Activated T-helper 1 cell treated with anti-CD3 and anti-CD28 coated beads, Interleukin-12 subunit alpha, Interleukin-12 subunit beta, Interleukin-2, Interleukin-4 antibody, amounts not matched to agents 30 ng/mL and 10 ng/mL and 1 ng/mL, durations not matched to agents 14 hours and 24 hours and 36 hours (primary cell): Measurements from ENCODE around the gene MMP28. TPM values are rescaled to one million over a fixed set of nuclear protein-coding genes. Genes with fewer than 3 reads are reported as not detected.
"Not testable (repeated sequence)": the region's sequence is repeated elsewhere in the genome, so short reads cannot be mapped to it uniquely, and the experiment has no call there.

ENCODE experiments used
- DNase-seq: peaks from one replicate; pipeline ENCODE4 v3.0.0; 2021; ENCODE audit warnings: low spot score
- H3K27ac Mint-ChIP-seq: one replicate; pipeline ENCODE4 v1.8.0; 2021; ENCODE audit warnings: mild to moderate bottlenecking, mixed read lengths
- H3K27me3 Mint-ChIP-seq: one replicate; pipeline ENCODE4 v1.8.0; 2022; ENCODE audit warnings: mild to moderate bottlenecking, moderate library complexity, mixed read lengths; ENCODE audit not compliant: insufficient read depth
- H3K36me3 Mint-ChIP-seq: one replicate; pipeline ENCODE4 v1.8.0; 2021; ENCODE audit warnings: low read depth, mixed read lengths
- H3K4me1 Mint-ChIP-seq: one replicate; pipeline ENCODE4 v1.8.0; 2021; ENCODE audit warnings: low read depth, mixed read lengths
- H3K4me3 Mint-ChIP-seq: one replicate; pipeline ENCODE4 v1.8.0; 2021; ENCODE audit warnings: mild to moderate bottlenecking, moderate library complexity, mixed read lengths
- H3K9me3 Mint-ChIP-seq: one replicate; pipeline ENCODE4 v1.8.0; 2021; ENCODE audit warnings: mixed read lengths
- intact Hi-C: fragments of 100-400 bp; cut with micrococcal nuclease; formaldehyde crosslinking; loops from one replicate; pipeline ENCODE4 v1.15.1; 2024
- total RNA-seq: library from RNA; stranded (reverse); gene quantifications from 2 replicates; pipeline ENCODE4 v1.2.3, GENCODE V29; 2022

Gene MMP28
- total RNA-seq, 1 donor from 2014 or later = not detected

DNA sequence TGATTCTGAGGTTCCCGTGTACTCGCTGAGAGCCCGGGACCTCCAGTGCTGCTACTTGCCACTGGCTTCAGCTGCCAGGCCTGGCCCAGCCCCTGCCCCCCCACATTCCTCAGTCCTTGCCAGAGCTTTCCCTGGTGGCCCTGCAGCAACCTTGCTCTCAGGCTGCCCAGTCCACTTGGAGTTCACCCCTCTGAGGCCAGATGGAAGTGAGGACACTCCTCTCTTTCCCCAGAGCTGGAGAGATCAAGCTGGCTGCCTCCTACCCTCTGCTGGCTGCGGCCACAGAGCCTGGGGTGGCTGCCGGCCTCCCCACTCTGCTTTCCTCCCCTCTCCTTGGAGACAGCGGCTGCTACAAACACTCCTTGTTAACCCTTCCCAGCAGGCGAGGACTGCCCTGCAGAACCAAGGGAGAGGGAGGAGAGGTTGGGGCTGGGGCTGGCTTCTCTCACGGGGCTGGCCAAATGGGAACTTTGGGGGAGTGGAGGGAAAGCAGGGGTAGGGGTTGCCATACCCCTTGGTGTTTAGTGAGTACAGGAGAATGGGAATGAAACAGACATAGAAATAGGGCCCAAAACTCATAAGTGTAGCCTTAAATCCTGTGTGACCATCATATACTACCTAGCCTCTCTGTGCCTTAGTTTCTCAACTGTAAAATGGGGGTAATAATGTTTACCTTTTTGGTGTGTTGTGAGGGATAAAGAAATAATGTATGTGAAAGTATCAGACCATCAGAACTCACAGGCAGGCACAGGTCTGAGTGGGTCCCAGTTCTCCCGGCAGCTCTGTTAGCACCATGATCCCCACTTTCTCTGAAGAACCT lies 42.3 kb downstream of the MMP28 start, which contains the start of gene GAS2L2:
GAS2L2 (minus strand) TSS at position 295 of the 820 bp plus-strand sequence. CDS start 389 bp downstream, outside the sequence.
- H3K36me3 Mint-ChIP-seq = no peaks in the 10 kb centered on the region
- H3K4me3 Mint-ChIP-seq = no peak within 1 kb of the TSS
- intact Hi-C loops = no loop called here
- H3K9me3 Mint-ChIP-seq = no peaks in the 10 kb centered on the region
- no peak for DNase-seq
- H3K4me1 Mint-ChIP-seq = peaks cover 11% of the 10 kb centered on the region
- H3K27ac Mint-ChIP-seq = no peak within 1 kb of the TSS
- H3K27me3 Mint-ChIP-seq = peaks cover 42% of the 10 kb centered on the region

DNA sequence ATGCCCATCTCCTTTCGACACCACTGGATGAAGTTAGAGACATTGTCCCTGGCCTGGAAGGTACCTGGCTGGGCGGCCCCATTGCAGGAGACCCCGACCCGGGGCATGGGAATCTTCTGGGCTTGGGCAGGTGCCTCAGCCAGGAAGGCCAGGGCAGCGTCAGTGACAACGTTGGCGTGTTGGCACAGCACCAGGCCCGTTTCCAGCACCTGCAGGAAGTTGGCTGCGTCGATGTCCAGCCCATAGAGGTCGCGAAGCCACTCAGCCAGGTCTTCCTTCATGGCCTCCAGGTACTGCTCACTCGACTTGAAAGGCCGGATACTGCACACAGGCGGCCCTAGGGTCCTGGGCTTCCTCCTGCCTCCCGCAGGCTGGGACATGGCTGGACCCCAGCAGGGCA lies 43.0 kb downstream of the MMP28 start:
- Mint-ChIP-seq H3K4me1 (peaks cover 13% of the 10 kb centered on the region), H3K27ac (no peak overlapping the region), H3K4me3 (no peak overlapping the region), H3K9me3 (no peaks in the 10 kb centered on the region), H3K27me3 (peaks cover 44% of the 10 kb centered on the region), H3K36me3 (no peaks in the 10 kb centered on the region)
- no peak for DNase-seq
- intact Hi-C loops = no loop called here

DNA sequence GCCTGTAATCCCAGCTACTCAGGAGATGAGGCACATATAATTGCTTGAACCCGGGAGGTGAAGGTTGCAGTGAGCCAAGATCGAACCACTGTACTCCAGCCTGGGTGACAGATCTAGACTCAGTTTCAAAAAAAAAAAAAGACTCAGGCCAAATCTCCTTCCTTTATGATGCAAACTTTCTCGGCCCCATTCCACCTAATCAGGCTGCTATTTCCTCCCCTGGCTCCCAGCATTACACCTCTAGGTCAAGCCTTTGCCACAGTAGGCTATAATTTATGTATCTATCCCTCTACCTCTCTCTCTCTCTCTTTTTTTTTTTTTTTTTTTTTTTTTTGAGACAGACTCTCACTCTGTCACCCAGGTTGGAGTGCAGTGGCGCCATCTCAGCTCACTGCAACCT lies 43.9 kb downstream of the MMP28 start:
- intact Hi-C loops, H3K27ac Mint-ChIP-seq, H3K36me3 Mint-ChIP-seq, H3K4me3 Mint-ChIP-seq, DNase-seq, H3K9me3 Mint-ChIP-seq: not testable (repeated sequence)
- peaks cover 13% of the 10 kb centered on the region for H3K4me1 Mint-ChIP-seq
- peaks cover 45% of the 10 kb centered on the region for H3K27me3 Mint-ChIP-seq

DNA sequence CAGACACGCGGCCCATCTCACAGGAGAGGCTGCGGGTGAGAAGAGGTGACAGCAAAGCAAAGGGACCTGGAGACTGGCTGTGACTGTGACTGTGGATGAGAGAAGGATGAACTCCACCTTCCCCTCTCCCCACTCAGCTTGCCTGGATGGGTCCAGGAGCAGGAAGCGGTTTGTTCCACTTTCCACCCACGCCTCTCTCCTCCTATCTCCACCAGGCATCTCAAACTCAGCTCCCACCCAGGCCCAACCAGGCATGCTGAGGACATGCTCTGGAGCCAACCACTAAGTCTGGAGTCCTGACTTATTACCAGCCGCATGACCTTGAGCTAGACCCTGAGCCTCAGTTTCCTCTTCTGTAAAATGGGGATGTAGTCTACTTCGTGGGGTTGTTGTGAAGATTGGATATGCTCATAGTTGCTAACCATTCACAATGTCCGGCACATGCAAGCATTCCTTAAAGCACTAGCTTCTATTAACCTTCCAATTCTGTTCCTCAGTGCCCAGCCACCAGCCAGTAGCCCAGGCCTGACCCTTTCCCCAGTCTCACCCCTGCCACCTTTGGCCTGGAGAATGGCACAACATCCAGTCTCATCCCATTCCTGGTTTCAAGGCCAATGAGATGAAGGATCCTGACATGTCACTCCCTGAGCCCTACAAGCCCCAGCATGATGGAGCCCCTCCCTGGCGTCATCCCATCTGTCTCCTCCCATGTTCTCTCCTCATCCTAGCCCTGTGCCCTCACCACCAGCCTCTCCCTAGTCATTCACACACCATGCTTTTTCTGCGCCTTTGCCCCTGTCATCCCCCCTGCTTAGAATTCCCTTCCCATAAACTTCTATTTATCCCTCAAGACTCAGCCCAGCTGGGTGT lies 44.7 kb downstream of the MMP28 start:
- no peak overlapping the region for H3K4me3 Mint-ChIP-seq
- H3K27me3 Mint-ChIP-seq = peaks cover 45% of the 10 kb centered on the region
- no peak overlapping the region for H3K27ac Mint-ChIP-seq
- DNase-seq = no peak
- H3K36me3 Mint-ChIP-seq = no peaks in the 10 kb centered on the region
- H3K4me1 Mint-ChIP-seq = peaks cover 13% of the 10 kb centered on the region
- intact Hi-C loops = no loop called here
- H3K9me3 Mint-ChIP-seq = no peaks in the 10 kb centered on the region

DNA sequence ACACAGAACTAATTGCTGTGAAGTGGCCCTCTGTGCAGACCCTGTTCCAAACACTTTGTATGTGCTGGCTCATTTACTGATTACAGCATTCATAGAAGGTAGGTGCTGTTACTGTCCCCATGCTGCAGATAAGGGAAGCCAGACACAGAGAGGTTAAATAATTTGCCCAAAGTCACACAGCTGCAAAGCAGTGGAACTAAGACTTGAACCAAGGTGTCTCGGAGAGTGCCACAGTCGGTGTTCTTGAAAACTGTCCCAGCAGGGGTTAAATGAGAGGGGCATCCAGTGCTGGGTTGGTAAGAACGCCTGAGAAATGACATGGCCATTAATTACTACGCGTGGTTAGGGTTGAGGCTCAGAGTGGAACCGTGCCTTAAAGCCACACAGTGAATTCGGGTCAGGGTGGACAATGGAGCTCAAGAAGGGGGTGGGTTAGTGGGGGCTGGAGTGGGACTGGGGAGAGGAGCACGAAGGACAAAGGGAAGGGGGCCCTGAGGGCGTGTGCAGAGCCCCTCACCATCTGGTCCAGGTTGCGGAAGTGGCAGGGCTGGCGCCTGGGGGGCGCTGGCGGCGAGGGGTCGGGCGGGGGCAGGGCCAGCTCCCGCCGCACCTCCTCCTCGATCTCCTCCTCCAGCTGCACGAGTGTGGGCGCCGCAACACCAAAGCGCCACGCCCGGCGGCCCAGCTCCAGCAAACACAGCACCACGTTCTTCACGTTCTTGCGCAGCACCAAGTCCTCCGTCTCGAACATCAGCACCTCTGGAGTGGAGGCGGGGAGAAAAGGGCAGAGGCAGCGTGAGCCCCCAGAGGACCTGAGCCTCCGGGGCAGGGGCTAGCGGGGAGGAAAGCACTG lies 45.7 kb downstream of the MMP28 start:
- H3K27ac Mint-ChIP-seq = no peak overlapping the region
- H3K27me3 Mint-ChIP-seq = peaks cover 45% of the 10 kb centered on the region
- DNase-seq = no peak
- H3K4me3 Mint-ChIP-seq = no peak overlapping the region
- H3K36me3 Mint-ChIP-seq = no peaks in the 10 kb centered on the region
- H3K9me3 Mint-ChIP-seq = no peaks in the 10 kb centered on the region
- intact Hi-C loops = loop anchor here (10.0 kb wide), 1 partner anchor 505 kb away; the partner anchor contains the start of gene SLFN5
- H3K4me1 Mint-ChIP-seq = peaks cover 13% of the 10 kb centered on the region

DNA sequence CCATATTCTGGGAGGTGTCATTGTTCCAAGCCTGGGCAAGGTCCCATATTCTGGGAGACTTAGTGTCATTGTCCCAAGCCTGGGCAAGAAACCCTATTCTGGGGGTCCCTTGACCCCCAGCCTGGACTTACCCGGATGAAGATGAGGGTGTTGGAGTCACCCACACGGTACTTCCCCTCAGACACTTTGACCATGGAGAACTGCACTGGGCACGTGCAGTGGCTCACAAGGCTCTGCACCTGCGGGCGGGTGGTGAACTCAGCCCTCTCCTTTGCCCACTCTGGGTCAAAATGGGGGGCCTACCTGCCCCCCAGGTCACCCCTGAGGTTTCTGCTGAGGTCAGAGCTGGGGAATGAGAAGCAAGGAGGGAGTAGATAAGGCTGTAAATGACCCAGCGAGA lies 46.5 kb downstream of the MMP28 start:
- no peaks in the 10 kb centered on the region for H3K36me3 Mint-ChIP-seq
- H3K9me3 Mint-ChIP-seq = no peaks in the 10 kb centered on the region
- peaks cover 13% of the 10 kb centered on the region for H3K4me1 Mint-ChIP-seq
- intact Hi-C loops = loop anchor here (10.0 kb wide), 1 partner anchor 504 kb away; the partner anchor contains the start of gene SLFN5
- H3K4me3 Mint-ChIP-seq = no peak overlapping the region
- peaks cover 47% of the 10 kb centered on the region for H3K27me3 Mint-ChIP-seq
- no peak for DNase-seq
- H3K27ac Mint-ChIP-seq = no peak overlapping the region

DNA sequence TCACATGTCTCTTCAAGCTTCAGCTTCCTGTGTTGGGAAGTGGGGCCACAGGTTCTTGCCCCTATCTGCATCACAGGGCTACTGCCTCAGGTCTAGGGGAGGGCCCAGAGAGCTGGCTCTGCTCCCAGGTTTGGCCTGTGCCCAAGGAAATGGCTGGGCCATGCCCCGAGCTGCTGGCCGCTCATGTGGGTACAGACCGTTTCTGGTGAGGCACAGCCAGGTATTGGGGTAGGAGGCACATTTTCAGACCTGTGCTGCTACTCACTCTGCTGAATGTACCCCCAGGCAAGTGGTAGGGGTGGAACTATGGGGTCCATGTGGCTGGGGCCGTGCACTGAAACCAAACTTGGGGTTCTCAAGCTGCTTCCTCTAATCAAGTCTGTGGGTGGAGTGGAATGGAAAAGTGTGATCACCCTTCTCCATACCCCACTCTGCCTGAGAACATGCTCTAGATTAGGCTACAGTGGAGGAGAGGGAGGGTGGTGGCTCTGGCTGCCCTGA lies 47.0 kb downstream of the MMP28 start:
- no peak overlapping the region for H3K4me3 Mint-ChIP-seq
- peaks cover 42% of the 10 kb centered on the region for H3K27me3 Mint-ChIP-seq
- no peak for DNase-seq
- no peaks in the 10 kb centered on the region for H3K36me3 Mint-ChIP-seq
- intact Hi-C loops = loop anchor here (10.0 kb wide), 1 partner anchor 504 kb away; the partner anchor contains the start of gene SLFN5
- H3K9me3 Mint-ChIP-seq = no peaks in the 10 kb centered on the region
- H3K27ac Mint-ChIP-seq = no peak overlapping the region
- H3K4me1 Mint-ChIP-seq = peaks cover 13% of the 10 kb centered on the region

DNA sequence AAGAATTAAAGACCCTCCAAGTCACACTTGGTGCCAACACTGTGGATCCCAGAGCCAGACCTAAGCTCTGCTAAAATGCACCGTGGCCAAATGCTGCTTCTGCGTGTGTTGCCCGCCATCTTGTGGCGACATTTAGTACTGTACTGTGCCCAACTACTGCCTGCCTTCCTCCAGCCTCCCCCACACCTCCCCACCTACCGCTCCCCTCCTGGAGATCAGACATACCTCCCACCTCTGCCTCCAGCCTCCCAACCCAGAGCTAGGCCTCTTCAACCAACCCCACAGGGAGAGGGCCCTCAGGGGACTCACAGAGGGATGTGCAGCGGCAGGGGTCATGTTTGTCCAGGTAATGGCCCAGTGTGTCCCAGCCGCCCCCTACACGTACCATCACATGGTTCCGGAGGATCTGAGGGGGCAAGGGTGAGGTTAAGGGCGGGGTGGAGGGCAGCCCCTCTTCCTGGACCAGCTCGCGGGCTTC lies 47.9 kb downstream of the MMP28 start:
- intact Hi-C loops = loop anchor here (1.0 to 10.0 kb wide), 7 partner anchors 134 to 749 kb away; partner anchors contain the start of genes NLE1 and SLFN5
- H3K27me3 Mint-ChIP-seq = peaks cover 37% of the 10 kb centered on the region
- H3K9me3 Mint-ChIP-seq = no peaks in the 10 kb centered on the region
- no peak overlapping the region for H3K27ac Mint-ChIP-seq
- no peak overlapping the region for H3K4me3 Mint-ChIP-seq
- no peaks in the 10 kb centered on the region for H3K36me3 Mint-ChIP-seq
- peak; percentile 64 for DNase-seq
- H3K4me1 Mint-ChIP-seq = peaks cover 13% of the 10 kb centered on the region

DNA sequence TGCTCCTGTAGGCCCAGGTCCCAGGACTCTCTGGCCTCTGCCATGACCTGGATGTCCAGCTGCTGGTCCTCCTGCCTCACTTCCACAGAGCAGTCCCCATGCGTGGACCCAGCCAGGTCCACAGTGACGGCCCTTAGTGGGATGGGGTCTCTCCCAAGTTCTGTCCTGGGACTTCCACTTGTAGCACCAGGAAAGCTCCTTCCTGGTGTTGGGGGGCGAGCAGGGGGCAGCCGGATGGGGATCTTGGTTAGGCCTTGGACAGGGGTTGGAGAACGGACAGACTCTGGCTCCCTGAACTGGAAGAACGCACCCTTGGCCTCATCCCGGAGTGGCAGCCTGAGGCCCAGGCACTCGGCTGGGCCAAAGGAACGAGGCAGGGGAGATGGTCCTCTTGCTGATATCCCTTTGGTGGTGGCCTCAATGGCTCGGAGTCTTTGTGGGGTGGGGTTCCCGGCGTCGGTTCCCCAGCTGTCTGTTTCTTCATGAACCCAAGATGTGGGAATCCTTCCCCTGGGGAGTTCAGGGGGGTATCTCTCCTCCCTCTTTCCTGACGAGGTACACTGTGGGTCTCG lies 49.6 kb downstream of the MMP28 start:
- H3K36me3 Mint-ChIP-seq = no peaks in the 10 kb centered on the region
- H3K4me3 Mint-ChIP-seq = no peak overlapping the region
- peaks cover 39% of the 10 kb centered on the region for H3K27me3 Mint-ChIP-seq
- H3K27ac Mint-ChIP-seq = no peak overlapping the region
- peaks cover 13% of the 10 kb centered on the region for H3K4me1 Mint-ChIP-seq
- H3K9me3 Mint-ChIP-seq = no peaks in the 10 kb centered on the region
- no peak for DNase-seq
- intact Hi-C loops = loop anchor here (10.0 kb wide), 1 partner anchor 501 kb away; the partner anchor contains the start of gene SLFN5

DNA sequence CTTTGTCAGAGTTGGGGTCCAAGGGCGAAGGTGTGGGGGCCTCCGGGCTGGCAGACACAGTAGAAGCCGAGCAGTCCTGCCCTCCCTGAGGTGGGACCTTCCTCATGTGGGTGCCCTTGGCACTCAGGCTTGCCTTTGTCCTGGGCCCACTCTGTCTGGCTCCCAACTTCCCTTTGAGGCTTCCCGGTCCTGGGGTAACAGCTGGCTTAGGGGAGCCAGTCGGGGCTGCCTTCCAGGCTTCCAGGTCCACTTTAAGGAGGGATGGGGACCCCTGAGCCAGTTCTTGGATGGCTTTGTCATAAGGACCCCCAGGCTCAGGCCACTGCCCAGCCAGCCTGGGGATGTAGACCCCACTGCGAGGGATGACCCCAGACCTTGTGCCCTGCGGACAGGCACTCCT lies 50.2 kb downstream of the MMP28 start:
- H3K27ac Mint-ChIP-seq = no peak overlapping the region
- intact Hi-C loops = loop anchor here (10.0 kb wide), 1 partner anchor 500 kb away; the partner anchor contains the start of gene SLFN5
- DNase-seq = no peak
- peaks cover 13% of the 10 kb centered on the region for H3K4me1 Mint-ChIP-seq
- no peaks in the 10 kb centered on the region for H3K9me3 Mint-ChIP-seq
- no peaks in the 10 kb centered on the region for H3K36me3 Mint-ChIP-seq
- H3K4me3 Mint-ChIP-seq = no peak overlapping the region
- peaks cover 37% of the 10 kb centered on the region for H3K27me3 Mint-ChIP-seq

DNA sequence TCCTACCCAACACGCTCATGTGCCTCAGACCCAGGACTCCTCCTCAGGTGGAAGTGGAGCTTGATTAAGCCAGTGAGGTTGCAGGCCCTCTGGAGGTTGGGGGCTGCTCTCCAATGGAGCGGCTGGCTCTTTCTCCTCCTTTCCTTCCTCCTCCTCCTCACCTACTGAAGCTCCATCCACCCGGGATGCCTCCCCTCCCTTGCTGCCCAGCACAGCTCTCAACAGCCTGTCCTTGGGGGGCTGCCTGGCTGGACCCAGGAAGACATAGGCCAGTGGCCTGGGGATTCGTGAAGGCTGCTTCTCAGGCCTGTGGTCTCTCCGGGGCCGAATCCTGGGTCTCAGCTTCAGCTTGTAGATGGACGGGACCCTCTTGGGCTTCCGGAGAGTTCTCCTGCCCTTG lies 50.6 kb downstream of the MMP28 start:
- Mint-ChIP-seq H3K27me3 (peaks cover 35% of the 10 kb centered on the region), H3K27ac (no peak overlapping the region), H3K9me3 (no peaks in the 10 kb centered on the region), H3K36me3 (no peaks in the 10 kb centered on the region), H3K4me1 (peaks cover 13% of the 10 kb centered on the region), H3K4me3 (no peak overlapping the region)
- DNase-seq = no peak
- intact Hi-C loops = loop anchor here (10.0 kb wide), 1 partner anchor 500 kb away; the partner anchor contains the start of gene SLFN5
